B cell (primary cell): ENCODE results near the gene PA2G4. TPM values are rescaled to one million over a fixed set of nuclear protein-coding genes. Genes with fewer than 3 reads are reported as not detected.

ENCODE experiments used
- ATAC-seq: fragments of 200-7000 bp; cut with Tn5 transposase; one replicate; pipeline ENCODE4 v1.10.0; 2021; ENCODE audit warnings: low read depth, mild to moderate bottlenecking, moderate number of reproducible peaks, moderate library complexity
- CTCF ChIA-PET: fragments of 350-600 bp; sonication (Branson Sonifier 250); formaldehyde crosslinking; loops from one replicate; lab custom pipeline; 2021; ENCODE audit warnings: antibody characterized with exemption, inconsistent platforms; lab: Charles Lee
- POLR2A ChIA-PET: fragments of 350-600 bp; sonication (Branson Sonifier 250); formaldehyde crosslinking; loops from one replicate; lab custom pipeline; 2021; ENCODE audit warnings: antibody characterized with exemption; lab: Charles Lee
- DNase-seq: peaks from one replicate; pipeline ENCODE4 v3.0.0; 2013
- H2AFZ ChIP-seq: 2 replicates; pipeline ENCODE4 v1.6.1; 2012; ENCODE audit warnings: mild to moderate bottlenecking, low read depth, low read length; ENCODE audit not compliant: insufficient read depth, poor library complexity, severe bottlenecking
- H3K27ac ChIP-seq, 2 donors: 1 replicate in 1 of 2; 2 replicates in 1 of 2; pipeline ENCODE4 v1.5.1; 2012 to 2013; ENCODE audit warnings: low read length in 2 of 2, mild to moderate bottlenecking in 2 of 2, moderate library complexity in 1 of 2
- H3K27me3 ChIP-seq, 4 experiments: fragments of 200-600 bp in 1 of 4; sonication (generic) in 1 of 4; replicated peaks in 1 of 4; 1 replicate in 2 of 4; 2 replicates in 2 of 4; pipeline versions ENCODE4 v1.6.1 to v1.7.0; 2013 to 2016; ENCODE audit warnings: low read length in 3 of 4, mild to moderate bottlenecking in 2 of 4, mixed read lengths in 1 of 4, moderate library complexity in 1 of 4; ENCODE audit not compliant: insufficient read depth in 4 of 4, control insufficient read depth in 3 of 4; ENCODE audit errors: control extremely low read depth in 1 of 4
- H3K36me3 ChIP-seq, 2 experiments: replicated peaks in 1 of 2; 1 replicate in 1 of 2; 2 replicates in 1 of 2; pipeline versions ENCODE4 v1.6.1 to v1.7.1; 2013; ENCODE audit warnings: low read length in 1 of 2; ENCODE audit not compliant: insufficient read depth in 2 of 2, control insufficient read depth in 1 of 2; ENCODE audit errors: control extremely low read depth in 1 of 2, extremely low read depth in 1 of 2
- H3K4me1 ChIP-seq, 2 donors: fragments of 200-600 bp in 1 of 2; sonication (generic) in 1 of 2; 1 replicate in 1 of 2; 2 replicates in 1 of 2; pipeline versions ENCODE4 v1.5.1 to v1.6.1; 2013 to 2017; ENCODE audit warnings: low read length in 2 of 2; ENCODE audit not compliant: control insufficient read depth in 2 of 2, insufficient read depth in 2 of 2
- H3K4me2 ChIP-seq: replicated peaks from 2 replicates; pipeline ENCODE3; 2012; ENCODE audit warnings: mild to moderate bottlenecking, low read depth, low read length; ENCODE audit not compliant: poor library complexity, severe bottlenecking
- H3K4me3 ChIP-seq, 5 experiments: fragments of 200-600 bp in 1 of 5; sonication (generic) in 1 of 5; 1 replicate in 3 of 5; 2 replicates in 2 of 5; pipeline versions ENCODE4 v1.5.1 to v1.7.0; 2011 to 2016; ENCODE audit warnings: low read length in 4 of 5, mild to moderate bottlenecking in 4 of 5, low read depth in 2 of 5, control low read depth in 1 of 5, moderate library complexity in 1 of 5; ENCODE audit not compliant: insufficient read depth in 1 of 5; ENCODE audit errors: control extremely low read depth in 1 of 5, extremely low read depth in 1 of 5
- H3K79me2 ChIP-seq: fragments of 200-600 bp; sonication (generic); one replicate; pipeline ENCODE4 v1.6.0; 2016; ENCODE audit warnings: low read length; ENCODE audit not compliant: control insufficient read depth, insufficient read depth
- H3K9ac ChIP-seq: fragments of 200-600 bp; sonication (generic); 2 replicates; pipeline ENCODE4 v1.6.1; 2017; ENCODE audit warnings: mild to moderate bottlenecking, low read length, moderate library complexity
- H3K9me3 ChIP-seq, 3 donors: one replicate each; pipeline versions ENCODE4 v1.6.1 to v1.7.1; 2013; ENCODE audit warnings: low read length in 2 of 3; ENCODE audit not compliant: control insufficient read depth in 2 of 3, insufficient read depth in 1 of 3; ENCODE audit errors: control extremely low read depth in 1 of 3
- H4K20me1 ChIP-seq: 2 replicates; pipeline ENCODE4 v1.6.0; 2012; ENCODE audit warnings: mild to moderate bottlenecking, low read length; ENCODE audit not compliant: insufficient read depth, control insufficient read depth, poor library complexity, severe bottlenecking
- H3K27ac Mint-ChIP-seq: one replicate; pipeline ENCODE4 v1.8.0; 2021; ENCODE audit warnings: mixed read lengths
- H3K27me3 Mint-ChIP-seq: one replicate; pipeline ENCODE4 v1.8.0; 2021; ENCODE audit warnings: mixed read lengths
- H3K4me1 Mint-ChIP-seq: one replicate; pipeline ENCODE4 v1.8.0; 2021; ENCODE audit warnings: mixed read lengths
- H3K4me3 Mint-ChIP-seq: one replicate; pipeline ENCODE4 v1.8.0; 2021; ENCODE audit warnings: mixed read lengths
- H3K9me3 Mint-ChIP-seq: one replicate; pipeline ENCODE4 v1.8.0; 2022; ENCODE audit warnings: mixed read lengths; ENCODE audit not compliant: insufficient read depth
- CTCF ChIP-seq: fragments of 200-600 bp; IDR thresholded peaks from one replicate; pipeline ENCODE4 v1.8.0; 2022; ENCODE audit warnings: antibody characterized with exemption, mild to moderate bottlenecking
- EZH2 ChIP-seq: IDR thresholded peaks from 2 replicates; pipeline ENCODE4 v1.6.1; 2012; ENCODE audit warnings: borderline replicate concordance, low read depth, mild to moderate bottlenecking, moderate library complexity, low read length; ENCODE audit not compliant: insufficient read depth, poor library complexity, severe bottlenecking
- WGBS: methylation state at CpG from one replicate; pipeline ENCODE4 v1.1.5; 2013; ENCODE audit warnings: missing lambda C conversion rate; ENCODE audit not compliant: insufficient coverage; 5-methylcytosine and 5-hydroxymethylcytosine counted together
- intact Hi-C: fragments of 100-400 bp; cut with micrococcal nuclease; formaldehyde crosslinking; loops from one replicate; pipeline ENCODE4 v1.10.0; 2022
- polyA plus RNA-seq: library from polyadenylated mRNA; depleted of rRNA; stranded (reverse); fragments of >200 nt; gene quantifications from 2 replicates; pipeline ENCODE4 v1.2.3, GENCODE V29; 2012
- total RNA-seq, 2 donors: library from RNA; stranded (reverse); fragments of 120-200 nt in 1 of 2; gene quantifications; 1 replicate in 1 of 2; 2 replicates in 1 of 2; pipeline versions ENCODE4 v1.2.3 to v1.2.4, GENCODE V29; 2013 to 2022

PA2G4 gene
- total and polyA plus RNA-seq, 2 donors (not counting 1 experiment from before 2014, with no cell fraction given), result 56.7 to 77.3 TPM

GRCh38 chr12:56098592-56098991, 5.8 kb upstream of the PA2G4 start:
- H3K4me3 Mint-ChIP-seq, result no peak overlapping the region
- Histone ChIP-seq H3K27ac (no peak overlapping the region), H3K27me3 (peaks cover 0 to 13% (median 0%) of the 10 kb centered on the region in 4 experiments), H3K4me2 (no peak overlapping the region), H3K4me1 (peaks cover 6 to 8% of the 10 kb centered on the region in 2 donors), H3K9me3 (no peaks in the 10 kb centered on the region), H3K9ac (no peak overlapping the region), H4K20me1 (no peaks in the 10 kb centered on the region), H3K36me3 (no peaks in the 10 kb centered on the region), H3K79me2 (no peaks in the 10 kb centered on the region), H3K4me3 (no peak overlapping the region), H2AFZ (no peak overlapping the region)
- H3K4me1 Mint-ChIP-seq, result peaks cover 10% of the 10 kb centered on the region
- H3K27me3 Mint-ChIP-seq, result peaks cover 22% of the 10 kb centered on the region
- DNase-seq, result no peak
- POLR2A ChIA-PET, result interaction anchor here (0.7 kb wide), 1 partner anchor 29 kb away, joined by 6 read pairs; the partner anchor contains the start of gene ESYT1
- H3K9me3 Mint-ChIP-seq, result no peaks in the 10 kb centered on the region
- intact Hi-C loops, result no loop called here
- no peak for ATAC-seq
- TF ChIP-seq EZH2 (no peak), CTCF (no peak)
- CTCF ChIA-PET, result no interaction called here
- H3K27ac Mint-ChIP-seq, result no peak overlapping the region
- WGBS, result 83% methylated on average over 1 of the region's 3 CpGs

- peaks cover 5% of the 10 kb centered on the region for H3K79me2 ChIP-seq
- no peak overlapping the region for H3K9ac ChIP-seq
- ATAC-seq (no peak), DNase-seq (no peak)
- TF ChIP-seq EZH2 (no peak), CTCF (no peak)
- H2AFZ ChIP-seq, result no peak overlapping the region
- no peak overlapping the region for H3K27ac Mint-ChIP-seq
- CTCF ChIA-PET, result interaction anchor here (0.8 kb wide), 1 partner anchor 52 kb away, joined by 3 read pairs; no protein-coding TSS in a partner anchor
- peaks cover 16% of the 10 kb centered on the region for H3K27me3 Mint-ChIP-seq
- POLR2A ChIA-PET, result no interaction called here
- H3K27ac ChIP-seq, result no peak overlapping the region
- no peaks in the 10 kb centered on the region for H3K9me3 ChIP-seq
- H3K9me3 Mint-ChIP-seq, result no peaks in the 10 kb centered on the region
- no peaks in the 10 kb centered on the region for H3K36me3 ChIP-seq
- H3K4me3 ChIP-seq, result no peak overlapping the region
- H3K4me1 Mint-ChIP-seq, result peaks cover 21% of the 10 kb centered on the region
- peaks cover 0 to 7% (median 0%) of the 10 kb centered on the region in 4 experiments for H3K27me3 ChIP-seq
- no peaks in the 10 kb centered on the region for H4K20me1 ChIP-seq
- WGBS, result 86% methylated on average over 4 of the region's 4 CpGs
- H3K4me2 ChIP-seq, result no peak overlapping the region
- intact Hi-C loops, result loop anchor here (5.0 kb wide), 1 partner anchor 127 kb away; the partner anchor contains the start of gene RAB5B
- peaks cover 9 to 10% of the 10 kb centered on the region in 2 donors for H3K4me1 ChIP-seq
- H3K4me3 Mint-ChIP-seq, result no peak overlapping the region
Observed at GRCh38 chr12:56099787-56100186, 4.6 kb upstream of the PA2G4 start.
